Activated T-cell treated with anti-CD3 and anti-CD28 coated beads, Interleukin-2, amount 50 U/mL, for 72 hours (primary cell): ENCODE data around the gene BTBD19. TPM values are rescaled to one million over a fixed set of nuclear protein-coding genes. Genes with fewer than 3 reads are reported as not detected.
"Not testable (repeated sequence)": the region's sequence is repeated elsewhere in the genome, so short reads cannot be mapped to it uniquely, and the experiment has no call there.

Source experiments
- ATAC-seq, 2 donors: fragments of 150-1000 bp; cut with Tn5 transposase; replicated peaks in 1 of 2; 2 replicates each; pipeline ENCODE4 v1.10.0; 2021; ENCODE audit warnings: moderate library complexity in 2 of 2, mild to moderate bottlenecking in 1 of 2
- DNase-seq, 2 donors: peaks; one replicate each; pipeline ENCODE4 v3.0.0; 2021 to 2022; ENCODE audit warnings: mixed read lengths in 1 of 2
- H3K27ac Mint-ChIP-seq: one replicate; pipeline ENCODE4 v1.8.0; 2022; ENCODE audit warnings: mild to moderate bottlenecking, moderate library complexity, mixed read lengths
- H3K27me3 Mint-ChIP-seq: one replicate; pipeline ENCODE4 v1.8.0; 2022; ENCODE audit warnings: low read depth, mixed read lengths
- H3K36me3 Mint-ChIP-seq, 2 donors: one replicate each; pipeline ENCODE4 v1.8.0; 2022; ENCODE audit warnings: mixed read lengths in 2 of 2, mild to moderate bottlenecking in 1 of 2; ENCODE audit not compliant: insufficient read depth in 2 of 2
- H3K4me1 Mint-ChIP-seq: one replicate; pipeline ENCODE4 v1.8.0; 2022; ENCODE audit warnings: low read depth, mixed read lengths
- H3K4me3 Mint-ChIP-seq, 2 donors: one replicate each; pipeline ENCODE4 v1.8.0; 2022; ENCODE audit warnings: mild to moderate bottlenecking in 2 of 2, mixed read lengths in 2 of 2, moderate library complexity in 2 of 2
- H3K9me3 Mint-ChIP-seq, 2 donors: one replicate each; pipeline ENCODE4 v1.8.0; 2022; ENCODE audit warnings: mixed read lengths in 2 of 2
- total RNA-seq, 2 donors: library from RNA; stranded (reverse); gene quantifications; one replicate each; pipeline ENCODE4 v1.2.3, GENCODE V29; 2022

Gene BTBD19
- total RNA-seq, 2 donors from 2014 or later = 9.4 to 16.8 TPM

GRCh38 chr1:44832056-44832705 lies 23.9 kb downstream of the BTBD19 start:
- Mint-ChIP-seq H3K36me3 (no peaks in the 10 kb centered on the region), H3K9me3 (no peaks in the 10 kb centered on the region), H3K27me3 (no peaks in the 10 kb centered on the region), H3K27ac (no peak overlapping the region), H3K4me3 (no peak overlapping the region), H3K4me1 (peaks cover 25% of the 10 kb centered on the region)
- ATAC-seq = no peak
- DNase-seq = no peak

GRCh38 chr1:44834328-44834727 lies 26.0 kb downstream of the BTBD19 start:
- H3K27me3 Mint-ChIP-seq = no peaks in the 10 kb centered on the region
- H3K27ac Mint-ChIP-seq = no peak overlapping the region
- ATAC-seq = no peak
- DNase-seq = no peak
- H3K4me1 Mint-ChIP-seq = peaks cover 20% of the 10 kb centered on the region
- no peaks in the 10 kb centered on the region for H3K9me3 Mint-ChIP-seq
- no peaks in the 10 kb centered on the region for H3K36me3 Mint-ChIP-seq
- H3K4me3 Mint-ChIP-seq = no peak overlapping the region

GRCh38 chr1:44835738-44836675 lies 27.7 kb downstream of the BTBD19 start:
- H3K36me3 Mint-ChIP-seq = no peaks in the 10 kb centered on the region
- no peaks in the 10 kb centered on the region for H3K27me3 Mint-ChIP-seq
- peak overlapping the region in 1 of 2 donors; percentile 25 for H3K4me3 Mint-ChIP-seq
- no peak overlapping the region for H3K27ac Mint-ChIP-seq
- peaks cover 19% of the 10 kb centered on the region for H3K4me1 Mint-ChIP-seq
- ATAC-seq (peak; percentile 93 to 97), DNase-seq (peak; percentile 90 to 92)
- H3K9me3 Mint-ChIP-seq = no peaks in the 10 kb centered on the region

- H3K4me3 Mint-ChIP-seq, H3K27ac Mint-ChIP-seq, H3K36me3 Mint-ChIP-seq, DNase-seq, H3K9me3 Mint-ChIP-seq, ATAC-seq: not testable (repeated sequence)
- Mint-ChIP-seq H3K4me1 (peaks cover 13% of the 10 kb centered on the region), H3K27me3 (peaks cover 12% of the 10 kb centered on the region)
These were observed 30.0 kb downstream of the BTBD19 start for GRCh38 chr1:44838294-44838693.

GRCh38 chr1:44839576-44839975 lies 31.3 kb downstream of the BTBD19 start:
- Mint-ChIP-seq H3K4me1 (peaks cover 13% of the 10 kb centered on the region), H3K4me3 (no peak overlapping the region), H3K27me3 (peaks cover 21% of the 10 kb centered on the region), H3K36me3 (peaks cover 0 to 4% of the 10 kb centered on the region in 2 donors), H3K9me3 (no peaks in the 10 kb centered on the region), H3K27ac (no peak overlapping the region)
- ATAC-seq (no peak), DNase-seq (no peak)

- no peaks in the 10 kb centered on the region for H3K9me3 Mint-ChIP-seq
- H3K27ac Mint-ChIP-seq = no peak overlapping the region
- H3K4me1 Mint-ChIP-seq = no peaks in the 10 kb centered on the region
- peak overlapping the region; percentile 55 to 63 for H3K4me3 Mint-ChIP-seq
- ATAC-seq = peak in 1 of 2 donors; percentile 18
- no peak for DNase-seq
- peaks cover 22% of the 10 kb centered on the region for H3K27me3 Mint-ChIP-seq
- H3K36me3 Mint-ChIP-seq = peaks cover 0 to 4% of the 10 kb centered on the region in 2 donors
These were observed 34.2 kb downstream of the BTBD19 start for GRCh38 chr1:44842486-44842861.

- Mint-ChIP-seq H3K9me3 (no peaks in the 10 kb centered on the region), H3K27me3 (peaks cover 22% of the 10 kb centered on the region), H3K4me3 (peak within 1 kb of the TSS; percentile 55 to 63), H3K27ac (no peak within 1 kb of the TSS), H3K36me3 (peaks cover 0 to 4% of the 10 kb centered on the region in 2 donors), H3K4me1 (no peaks in the 10 kb centered on the region)
- DNase-seq (peak; percentile 29 to 45), ATAC-seq (peak; percentile 74 to 77)
These were observed 34.7 kb downstream of the BTBD19 start, which contains the start of gene PTCH2 for GRCh38 chr1:44842862-44843655. Gene PTCH2 (minus strand): TSS chr1:44843253. CDS start chr1:44842932, 321 bp downstream.

- Mint-ChIP-seq H3K27me3 (peaks cover 18% of the 10 kb centered on the region), H3K9me3 (no peaks in the 10 kb centered on the region), H3K36me3 (peaks cover 0 to 7% of the 10 kb centered on the region in 2 donors), H3K4me1 (peaks cover 19% of the 10 kb centered on the region), H3K4me3 (no peak overlapping the region), H3K27ac (no peak overlapping the region)
- DNase-seq (no peak), ATAC-seq (no peak)
These were observed 38.7 kb downstream of the BTBD19 start for GRCh38 chr1:44846985-44847384.

GRCh38 chr1:44847845-44848244 lies 39.5 kb downstream of the BTBD19 start:
- H3K4me3 Mint-ChIP-seq = no peak overlapping the region
- H3K9me3 Mint-ChIP-seq = no peaks in the 10 kb centered on the region
- ATAC-seq (no peak), DNase-seq (no peak)
- H3K36me3 Mint-ChIP-seq = peaks cover 0 to 7% of the 10 kb centered on the region in 2 donors
- no peak overlapping the region for H3K27ac Mint-ChIP-seq
- peaks cover 19% of the 10 kb centered on the region for H3K4me1 Mint-ChIP-seq
- H3K27me3 Mint-ChIP-seq = peaks cover 10% of the 10 kb centered on the region

GRCh38 chr1:44848456-44849181 lies 40.3 kb downstream of the BTBD19 start:
- Mint-ChIP-seq H3K27me3 (peaks cover 10% of the 10 kb centered on the region), H3K36me3 (peaks cover 0 to 7% of the 10 kb centered on the region in 2 donors), H3K4me1 (peaks cover 19% of the 10 kb centered on the region), H3K9me3 (no peaks in the 10 kb centered on the region), H3K4me3 (no peak overlapping the region), H3K27ac (no peak overlapping the region)
- DNase-seq = no peak
- ATAC-seq = no peak

GRCh38 chr1:44849575-44850132 lies 41.3 kb downstream of the BTBD19 start:
- H3K27ac Mint-ChIP-seq = peak overlapping the region; percentile 14
- DNase-seq (no peak), ATAC-seq (peak; percentile 75 to 86)
- no peak overlapping the region for H3K4me3 Mint-ChIP-seq
- H3K9me3 Mint-ChIP-seq = no peaks in the 10 kb centered on the region
- H3K27me3 Mint-ChIP-seq = peaks cover under 1% of the 10 kb centered on the region
- peaks cover 0 to 4% of the 10 kb centered on the region in 2 donors for H3K36me3 Mint-ChIP-seq
- H3K4me1 Mint-ChIP-seq = peaks cover 19% of the 10 kb centered on the region

- no peak overlapping the region for H3K4me3 Mint-ChIP-seq
- H3K36me3 Mint-ChIP-seq = peaks cover 0 to 4% of the 10 kb centered on the region in 2 donors
- H3K9me3 Mint-ChIP-seq = no peaks in the 10 kb centered on the region
- no peaks in the 10 kb centered on the region for H3K27me3 Mint-ChIP-seq
- peaks cover 19% of the 10 kb centered on the region for H3K4me1 Mint-ChIP-seq
- no peak overlapping the region for H3K27ac Mint-ChIP-seq
- ATAC-seq (no peak), DNase-seq (no peak)
These were observed 43.0 kb downstream of the BTBD19 start for GRCh38 chr1:44851308-44851707.
